ENCODE results near the gene SAFB.

Gene SAFB

DNA sequence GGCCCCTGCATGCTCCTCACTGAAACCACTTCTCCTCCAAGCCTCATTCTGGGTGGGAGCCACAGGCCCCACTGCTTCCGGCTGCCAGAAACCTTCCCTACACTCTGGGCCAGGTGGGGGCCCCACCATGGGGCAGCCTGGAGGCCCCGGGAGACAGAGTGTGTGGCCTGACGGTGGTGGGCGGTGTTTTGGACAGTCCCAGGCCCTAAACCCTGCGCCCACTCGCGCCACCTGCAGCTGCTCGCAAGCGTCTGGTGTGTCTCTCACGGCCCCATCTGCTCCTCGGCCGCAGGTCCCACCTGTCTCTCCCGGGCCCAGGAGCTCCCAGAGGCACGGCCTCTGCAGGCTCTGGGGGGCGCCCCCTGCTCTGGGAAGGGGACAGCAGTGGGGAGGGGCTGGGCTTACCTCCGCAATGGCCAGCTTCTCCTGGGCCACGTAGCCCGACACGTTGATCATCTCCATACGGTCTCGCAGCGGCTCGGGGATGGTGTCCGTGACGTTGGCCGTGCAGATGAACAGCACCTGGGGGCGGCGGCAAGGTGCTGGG is 72.8 kb downstream of the SAFB start:
- TF ChIP-seq, protein P1, sequence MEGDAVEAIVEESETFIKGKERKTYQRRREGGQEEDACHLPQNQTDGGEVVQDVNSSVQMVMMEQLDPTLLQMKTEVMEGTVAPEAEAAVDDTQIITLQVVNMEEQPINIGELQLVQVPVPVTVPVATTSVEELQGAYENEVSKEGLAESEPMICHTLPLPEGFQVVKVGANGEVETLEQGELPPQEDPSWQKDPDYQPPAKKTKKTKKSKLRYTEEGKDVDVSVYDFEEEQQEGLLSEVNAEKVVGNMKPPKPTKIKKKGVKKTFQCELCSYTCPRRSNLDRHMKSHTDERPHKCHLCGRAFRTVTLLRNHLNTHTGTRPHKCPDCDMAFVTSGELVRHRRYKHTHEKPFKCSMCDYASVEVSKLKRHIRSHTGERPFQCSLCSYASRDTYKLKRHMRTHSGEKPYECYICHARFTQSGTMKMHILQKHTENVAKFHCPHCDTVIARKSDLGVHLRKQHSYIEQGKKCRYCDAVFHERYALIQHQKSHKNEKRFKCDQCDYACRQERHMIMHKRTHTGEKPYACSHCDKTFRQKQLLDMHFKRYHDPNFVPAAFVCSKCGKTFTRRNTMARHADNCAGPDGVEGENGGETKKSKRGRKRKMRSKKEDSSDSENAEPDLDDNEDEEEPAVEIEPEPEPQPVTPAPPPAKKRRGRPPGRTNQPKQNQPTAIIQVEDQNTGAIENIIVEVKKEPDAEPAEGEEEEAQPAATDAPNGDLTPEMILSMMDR (IDR thresholded peaks at IDR 0.05; ENCODE audit: borderline replicate concordance, control extremely low read depth, extremely low read depth, insufficient read depth, missing control alignments), result peak; percentile 15
- in situ Hi-C loops (cut with MboI; ENCODE audit: low sequenced_read_pairs, unreplicated experiment), result no loop called here
- DNase-seq (ENCODE audit: low spot score), result peak; percentile 64

DNA sequence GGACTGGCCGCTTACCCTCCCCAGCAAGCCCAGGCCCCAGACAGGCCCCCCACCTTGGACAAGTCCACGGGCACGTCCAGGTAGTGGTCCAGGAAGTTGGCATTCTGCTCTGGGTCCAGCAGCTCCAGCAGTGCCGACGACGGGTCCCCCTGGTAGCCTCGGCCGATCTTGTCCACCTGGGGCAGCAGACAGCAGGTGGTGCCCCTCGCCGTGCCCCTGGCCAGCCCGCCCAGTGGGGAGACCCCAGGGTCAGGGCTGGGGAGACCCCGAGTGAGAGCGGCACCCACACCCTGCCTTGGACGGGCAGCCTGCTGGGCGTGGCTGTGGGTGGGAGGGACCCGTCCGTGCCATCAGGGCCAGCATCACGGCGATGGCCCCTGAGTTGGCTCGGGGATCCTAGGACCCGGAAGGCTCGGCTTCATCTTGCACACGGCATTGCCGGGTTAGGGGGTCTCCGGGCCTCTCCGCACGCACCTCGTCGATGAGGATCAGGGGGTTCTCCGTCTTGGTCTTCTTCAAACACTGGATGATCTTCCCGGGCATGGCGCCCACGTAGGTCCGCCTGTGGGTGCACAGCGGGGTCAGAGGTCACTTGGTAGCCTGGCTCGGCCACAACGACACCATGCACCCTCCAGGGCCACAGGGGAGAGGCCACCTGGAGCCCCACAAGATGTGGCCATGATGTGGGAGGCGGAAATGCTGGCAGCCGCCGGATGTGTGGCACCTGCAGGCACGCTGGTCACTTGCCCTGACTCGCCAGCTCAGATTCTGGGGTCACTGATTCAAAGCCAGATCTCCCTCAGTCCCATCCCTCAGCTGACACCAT is 73.5 kb downstream of the SAFB start:
- TF ChIP-seq, protein P1 (IDR thresholded peaks at IDR 0.05; ENCODE audit: borderline replicate concordance, control extremely low read depth, extremely low read depth, insufficient read depth, missing control alignments), result no peak
- DNase-seq (ENCODE audit: low spot score), result no peak
- in situ Hi-C loops (cut with MboI; ENCODE audit: low sequenced_read_pairs, unreplicated experiment), result no loop called here

DNA sequence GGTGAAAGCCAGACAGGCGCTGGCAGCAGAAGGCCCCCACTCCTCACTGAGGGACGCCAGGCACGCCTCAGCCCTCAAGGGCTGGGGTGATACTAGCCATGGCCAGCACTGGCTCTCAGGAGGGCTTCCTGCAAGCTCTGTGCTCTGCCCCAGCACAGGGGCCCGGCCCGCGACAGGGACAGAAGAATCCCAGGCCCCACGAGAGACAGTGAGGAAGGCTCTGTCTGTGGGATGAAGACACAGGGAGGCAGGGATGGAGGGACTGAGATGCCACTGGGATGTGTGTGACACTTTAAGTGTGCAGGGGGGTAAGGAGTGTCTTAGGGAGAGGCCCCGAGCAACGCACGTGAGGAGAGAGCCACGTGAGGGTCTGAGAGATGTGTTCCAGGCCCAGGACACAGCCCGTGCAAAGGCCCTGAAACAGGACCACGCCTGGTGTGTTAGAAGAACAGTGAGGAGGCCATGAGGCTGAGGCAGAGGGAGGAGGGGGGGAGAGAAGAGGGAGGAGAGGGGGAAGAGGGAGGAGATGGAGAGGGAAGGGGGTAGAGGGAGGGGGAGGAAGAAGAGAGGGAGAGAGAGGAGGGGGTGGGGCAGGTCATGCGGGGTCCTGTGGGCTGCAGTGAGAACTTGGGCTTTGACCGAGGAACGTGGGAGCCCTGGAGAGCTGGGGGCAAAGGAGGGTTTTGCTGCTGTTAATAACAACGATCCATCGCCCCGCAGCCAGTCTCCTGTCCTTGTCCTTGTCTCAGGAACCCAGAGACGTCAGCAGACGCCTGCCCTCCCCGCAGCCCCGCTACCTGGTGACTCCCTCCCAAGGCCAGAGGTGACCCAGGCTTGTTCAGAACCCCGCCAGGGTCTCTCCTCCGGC is 74.4 kb downstream of the SAFB start:
- TF ChIP-seq, protein P1 (IDR thresholded peaks at IDR 0.05; ENCODE audit: borderline replicate concordance, control extremely low read depth, extremely low read depth, insufficient read depth, missing control alignments), result no peak
- in situ Hi-C loops (cut with MboI; ENCODE audit: low sequenced_read_pairs, unreplicated experiment), result no loop called here
- DNase-seq (ENCODE audit: low spot score), result no peak

DNA sequence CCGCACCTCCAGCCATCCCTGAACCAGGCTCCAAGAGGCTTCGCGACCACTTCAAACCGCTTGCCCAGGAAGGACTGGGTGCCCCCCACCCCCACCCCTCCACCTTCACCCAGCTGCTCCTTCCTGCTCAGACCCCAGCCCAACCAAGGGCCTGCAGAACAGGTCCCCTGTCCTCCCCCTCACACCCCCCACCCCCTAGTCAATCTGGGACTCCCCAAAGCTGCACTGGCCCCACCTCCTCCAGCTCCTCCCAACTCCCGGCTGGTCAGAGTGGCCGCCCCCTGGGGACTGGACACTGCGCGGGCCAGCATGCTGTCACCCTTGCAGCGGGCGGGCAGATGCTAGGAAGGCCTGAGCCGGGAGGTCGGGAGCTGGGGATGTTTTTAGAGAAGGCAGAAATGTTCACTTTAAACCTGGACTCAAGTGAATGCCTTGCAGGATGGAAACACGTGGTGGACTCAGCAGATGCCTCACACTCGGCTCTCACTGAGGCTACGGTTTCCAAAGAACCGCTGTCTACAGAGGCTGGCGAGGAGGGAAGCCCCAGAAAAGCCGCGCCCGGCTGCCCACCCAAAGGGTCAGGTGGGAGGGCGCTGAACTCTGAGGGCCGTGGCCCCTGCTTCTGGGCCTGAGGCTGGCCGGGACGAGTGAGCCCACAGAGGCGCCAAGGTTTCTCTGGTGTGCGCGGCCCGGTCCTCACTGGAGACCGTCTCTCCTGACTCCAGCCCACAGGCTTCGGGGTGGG is 75.2 kb downstream of the SAFB start:
- DNase-seq (ENCODE audit: low spot score), result no peak
- TF ChIP-seq, protein P1 (IDR thresholded peaks at IDR 0.05; ENCODE audit: borderline replicate concordance, control extremely low read depth, extremely low read depth, insufficient read depth, missing control alignments), result no peak
- in situ Hi-C loops (cut with MboI; ENCODE audit: low sequenced_read_pairs, unreplicated experiment), result no loop called here

DNA sequence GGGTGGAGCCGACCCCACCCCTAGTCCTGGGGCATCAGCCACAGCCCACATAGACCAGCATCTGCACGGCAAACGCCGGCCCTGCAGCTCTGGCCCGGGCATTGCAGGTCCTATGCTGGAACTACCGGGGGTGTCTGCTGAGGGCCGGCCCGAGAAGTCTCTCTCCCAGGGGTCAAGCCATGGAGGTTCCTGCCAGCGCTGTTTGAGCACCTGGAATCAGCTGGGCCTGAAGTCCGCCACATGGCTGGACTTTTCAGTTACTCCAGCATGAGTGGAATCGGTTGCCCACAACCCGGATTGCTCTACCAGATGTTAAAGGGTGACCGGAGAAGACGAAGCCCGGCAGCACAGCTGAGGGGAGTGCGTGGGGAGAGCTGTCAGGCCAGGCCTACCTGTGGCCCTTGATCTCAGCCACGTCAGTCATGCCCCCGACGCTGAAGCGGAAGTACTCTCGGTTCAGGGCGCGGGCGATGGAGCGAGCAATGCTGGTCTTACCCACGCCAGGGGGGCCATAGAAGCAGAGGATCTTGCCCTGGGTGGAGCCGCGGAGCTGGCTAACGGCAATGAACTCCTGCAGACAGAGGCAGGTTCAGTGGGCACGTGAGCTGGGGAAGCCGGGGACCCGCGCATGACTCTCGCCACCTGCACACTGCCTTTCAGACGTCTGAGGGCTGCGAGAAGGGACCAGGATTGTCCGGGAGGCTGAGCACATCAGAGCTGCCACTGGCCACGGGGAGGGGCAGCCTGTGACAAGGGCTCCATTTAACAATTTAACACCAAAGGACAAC is 75.9 kb downstream of the SAFB start:
- in situ Hi-C loops (cut with MboI; ENCODE audit: low sequenced_read_pairs, unreplicated experiment), result no loop called here
- DNase-seq (ENCODE audit: low spot score), result no peak
- TF ChIP-seq, protein P1 (IDR thresholded peaks at IDR 0.05; ENCODE audit: borderline replicate concordance, control extremely low read depth, extremely low read depth, insufficient read depth, missing control alignments), result no peak
